ENCODE measurements around the gene NANP. TPM values are rescaled to one million over a fixed set of nuclear protein-coding genes. Genes with fewer than 3 reads are reported as not detected.
"Not testable (repeated sequence)": the region's sequence is repeated elsewhere in the genome, so short reads cannot be mapped to it uniquely, and the experiment has no call there.

The NANP gene
- total RNA-seq, 1 donor from 2014 or later = 4.4 TPM

DNA sequence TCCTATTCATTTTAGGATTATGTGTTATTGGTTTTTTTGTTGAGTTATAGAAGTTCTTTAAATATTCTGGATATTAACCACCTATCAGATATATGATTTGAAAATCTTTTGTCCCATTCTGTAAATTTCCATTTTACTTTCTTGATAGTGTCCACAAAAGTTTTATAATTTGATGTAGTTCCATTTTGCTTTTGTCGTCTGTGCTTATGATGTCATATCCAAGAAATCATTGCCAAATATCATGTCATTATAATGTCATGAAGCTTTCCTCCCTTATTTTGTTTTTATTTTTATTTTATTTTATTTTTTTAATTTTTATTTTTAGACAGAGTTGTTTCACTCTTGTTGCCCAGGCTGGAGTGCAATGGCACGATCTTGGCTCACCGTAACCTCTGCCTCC, 21.0 kb upstream of the NANP start:
- TF ChIP-seq, protein P1, sequence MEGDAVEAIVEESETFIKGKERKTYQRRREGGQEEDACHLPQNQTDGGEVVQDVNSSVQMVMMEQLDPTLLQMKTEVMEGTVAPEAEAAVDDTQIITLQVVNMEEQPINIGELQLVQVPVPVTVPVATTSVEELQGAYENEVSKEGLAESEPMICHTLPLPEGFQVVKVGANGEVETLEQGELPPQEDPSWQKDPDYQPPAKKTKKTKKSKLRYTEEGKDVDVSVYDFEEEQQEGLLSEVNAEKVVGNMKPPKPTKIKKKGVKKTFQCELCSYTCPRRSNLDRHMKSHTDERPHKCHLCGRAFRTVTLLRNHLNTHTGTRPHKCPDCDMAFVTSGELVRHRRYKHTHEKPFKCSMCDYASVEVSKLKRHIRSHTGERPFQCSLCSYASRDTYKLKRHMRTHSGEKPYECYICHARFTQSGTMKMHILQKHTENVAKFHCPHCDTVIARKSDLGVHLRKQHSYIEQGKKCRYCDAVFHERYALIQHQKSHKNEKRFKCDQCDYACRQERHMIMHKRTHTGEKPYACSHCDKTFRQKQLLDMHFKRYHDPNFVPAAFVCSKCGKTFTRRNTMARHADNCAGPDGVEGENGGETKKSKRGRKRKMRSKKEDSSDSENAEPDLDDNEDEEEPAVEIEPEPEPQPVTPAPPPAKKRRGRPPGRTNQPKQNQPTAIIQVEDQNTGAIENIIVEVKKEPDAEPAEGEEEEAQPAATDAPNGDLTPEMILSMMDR (conservative IDR thresholded peaks at IDR 0.05; ENCODE audit: low read depth, low read length) = no peak
- H3K4me3 ChIP-seq (ENCODE audit: low read depth, low read length) = no peak overlapping the region
- no peak for DNase-seq (ENCODE audit: low read depth)

DNA sequence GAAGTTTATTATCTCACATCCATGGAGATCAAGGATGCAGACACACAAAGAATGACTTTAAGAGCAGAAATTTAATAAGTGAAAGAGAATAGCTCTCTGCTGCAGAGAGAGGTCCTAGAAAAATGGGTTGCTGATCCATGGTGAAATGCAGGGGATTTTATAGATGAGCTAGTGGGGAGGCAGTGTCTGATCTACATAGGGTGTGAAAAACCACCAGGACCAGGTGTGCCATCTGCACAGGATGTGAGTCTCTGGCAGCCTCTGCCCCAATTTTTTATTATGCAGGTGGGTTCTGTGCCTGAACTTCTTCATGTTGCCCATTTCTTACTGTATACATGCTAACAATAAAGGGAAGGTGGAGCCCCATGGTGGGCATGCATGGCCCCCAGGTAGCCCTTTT, 19.9 kb upstream of the NANP start:
- H3K4me3 ChIP-seq (ENCODE audit: low read depth, low read length) = no peak overlapping the region
- TF ChIP-seq, protein P1 (conservative IDR thresholded peaks at IDR 0.05; ENCODE audit: low read depth, low read length) = no peak
- DNase-seq (ENCODE audit: low read depth) = no peak

DNA sequence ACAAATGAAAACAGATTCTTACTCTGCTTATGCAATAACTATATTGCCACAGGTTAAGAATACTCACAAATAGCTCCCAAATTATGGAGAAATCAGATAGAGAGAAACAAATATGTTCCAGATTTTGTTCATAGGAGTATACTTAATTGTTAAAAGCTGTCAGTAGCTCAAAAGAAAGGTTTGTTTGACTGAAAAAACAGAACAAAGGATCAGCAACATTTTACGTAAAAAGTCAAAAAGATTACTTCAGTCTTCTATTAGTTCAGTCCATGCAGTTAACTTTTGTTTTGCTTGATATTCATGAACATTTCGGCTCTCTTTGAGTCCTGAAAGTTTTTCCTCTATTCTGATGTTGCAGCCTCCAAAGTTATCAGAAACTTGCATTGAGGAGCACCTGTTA, 13.4 kb upstream of the NANP start:
- DNase-seq (ENCODE audit: low read depth) = no peak
- no peak overlapping the region for H3K4me3 ChIP-seq (ENCODE audit: low read depth, low read length)
- TF ChIP-seq, protein P1 (conservative IDR thresholded peaks at IDR 0.05; ENCODE audit: low read depth, low read length) = no peak

DNA sequence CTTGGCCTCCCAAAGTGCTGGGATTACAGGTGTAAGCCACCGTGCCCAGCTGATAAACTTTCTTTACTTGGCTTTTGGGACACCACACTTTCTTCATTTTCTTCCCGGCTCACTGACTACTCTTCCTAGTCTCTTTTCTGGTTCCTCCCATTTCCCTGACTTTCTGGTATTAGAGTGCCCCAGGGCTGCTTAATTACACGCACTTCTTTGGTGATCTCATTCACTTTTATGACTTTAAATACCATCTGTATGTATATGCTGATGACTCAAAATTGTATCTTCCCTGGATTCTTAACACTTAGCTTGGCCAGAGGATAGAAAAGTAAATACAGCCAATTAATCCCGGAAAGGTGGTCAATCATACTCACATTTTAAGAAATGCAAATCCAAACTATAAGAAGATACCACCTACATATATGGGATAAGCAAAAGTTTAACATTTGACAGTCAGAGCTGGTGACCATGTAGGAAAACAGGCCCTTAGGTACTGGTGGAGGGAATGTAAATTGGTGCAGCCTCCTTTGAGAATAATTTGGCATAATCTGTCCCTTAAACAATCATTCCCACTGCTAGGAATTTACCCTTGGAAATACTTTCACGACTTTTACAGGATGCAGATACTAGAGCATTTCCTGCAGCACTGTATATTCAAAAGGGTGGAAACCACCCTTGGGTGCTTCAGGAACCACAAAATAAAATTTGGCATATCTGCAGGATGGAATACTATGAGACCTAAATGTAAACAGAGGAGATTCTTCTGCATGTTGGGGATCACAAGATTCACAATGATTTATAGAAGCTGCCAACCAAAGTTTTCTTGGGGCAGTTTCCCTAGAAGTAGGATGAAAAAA, 9.4 kb upstream of the NANP start:
- no peak for DNase-seq (ENCODE audit: low read depth)
- H3K4me3 ChIP-seq (ENCODE audit: low read depth, low read length) = no peak overlapping the region

DNA sequence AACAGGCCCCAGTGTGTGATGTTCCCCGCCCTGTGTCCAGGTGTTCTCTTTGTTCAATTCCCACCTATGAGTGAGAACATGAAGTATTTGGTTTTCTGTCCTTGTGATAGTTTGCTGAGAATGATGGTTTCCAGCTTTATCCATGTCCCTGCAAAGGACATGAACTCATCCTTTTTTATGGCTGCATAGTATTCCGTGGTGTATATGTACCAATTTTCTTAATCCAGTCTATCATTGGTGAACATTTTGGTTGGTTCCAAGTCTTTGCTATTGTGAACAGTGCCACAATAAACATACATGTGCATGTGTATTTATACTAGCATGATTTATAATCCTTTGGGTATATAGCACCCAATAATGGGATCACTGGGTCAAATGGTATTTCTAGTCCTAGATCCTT, 6.8 kb upstream of the NANP start:
- not testable (repeated sequence) for H3K4me3 ChIP-seq (ENCODE audit: low read depth, low read length); DNase-seq (ENCODE audit: low read depth)

More for the DNA sequence above, 9.4 kb upstream of the NANP start:
- TF ChIP-seq, protein P1 (conservative IDR thresholded peaks at IDR 0.05; ENCODE audit: low read depth, low read length) = no peak

DNA sequence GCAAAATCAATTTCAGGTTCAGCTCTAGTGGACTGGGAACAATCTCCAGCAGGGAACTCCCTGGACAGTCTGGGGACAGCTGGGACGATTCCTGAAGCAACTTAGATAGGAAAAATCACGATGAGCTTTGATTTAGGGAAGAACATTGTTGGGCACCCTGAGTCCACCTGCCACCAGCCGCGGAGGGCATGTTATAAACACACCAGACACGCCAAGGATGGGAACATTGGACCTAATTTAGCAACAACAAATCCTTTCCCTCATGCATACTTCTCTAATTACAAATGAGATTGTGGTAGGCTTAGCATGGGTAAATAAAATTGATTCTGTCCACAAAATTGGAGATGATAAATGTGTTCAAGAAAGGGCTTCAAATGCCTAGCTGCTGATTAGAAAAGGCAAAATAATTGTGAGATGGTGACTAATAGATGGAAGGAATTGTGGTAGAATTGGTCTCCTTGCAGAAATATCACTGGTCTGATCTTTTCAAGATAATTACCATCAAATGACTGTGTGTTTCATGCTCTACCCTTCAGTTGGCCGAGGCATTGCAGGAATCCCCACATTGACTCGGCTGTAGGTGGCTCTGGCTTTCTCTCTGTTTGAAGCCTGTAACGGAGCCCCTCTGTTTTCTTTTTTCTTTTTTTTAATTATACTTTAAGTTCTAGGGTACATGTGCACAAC, 6.1 kb upstream of the NANP start:
- DNase-seq (ENCODE audit: low read depth) = no peak
- TF ChIP-seq, protein P1 (conservative IDR thresholded peaks at IDR 0.05; ENCODE audit: low read depth, low read length) = no peak
- no peak overlapping the region for H3K4me3 ChIP-seq (ENCODE audit: low read depth, low read length)

DNA sequence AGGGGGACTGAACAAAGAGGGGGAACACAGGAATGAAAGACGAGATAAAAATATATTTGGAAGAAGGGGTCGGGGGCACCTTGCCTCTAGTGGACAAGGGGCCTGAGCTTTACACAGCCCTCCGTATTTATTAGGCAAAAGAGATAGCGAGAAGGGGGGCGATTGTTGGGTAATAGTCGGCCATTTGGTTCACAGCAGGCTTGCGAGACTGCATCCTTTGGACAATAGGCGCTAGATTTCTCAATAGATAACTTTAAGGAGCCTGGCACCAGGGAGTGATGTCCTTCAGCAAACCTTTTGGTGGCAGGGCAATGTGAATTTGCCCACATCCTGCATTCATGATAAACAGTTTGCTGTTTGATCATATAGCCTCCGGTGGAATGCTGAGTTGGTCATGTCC, 3.0 kb upstream of the NANP start:
- H3K4me3 ChIP-seq (ENCODE audit: low read depth, low read length) = no peak overlapping the region
- DNase-seq (ENCODE audit: low read depth) = no peak
- TF ChIP-seq, protein P1 (conservative IDR thresholded peaks at IDR 0.05; ENCODE audit: low read depth, low read length) = no peak
